NCI-H2196 treated with DMSO at 0.1 percent for 48 hours (cell line): Measurements from ENCODE around the gene AZIN2.
"Not testable (repeated sequence)": the region's sequence is repeated elsewhere in the genome, so short reads cannot be mapped to it uniquely, and the experiment has no call there.

Experiments
- DNase-seq: peaks from one replicate; lab custom pipeline; 2025; ENCODE audit not compliant: unreplicated experiment; lab: John Stamatoyannopoulos, UW

Gene AZIN2

GRCh38 chr1:33080885-33081553 lies at the start of gene AZIN2:
TSS of gene AZIN2 (plus strand) at chr1:33081153. CDS start at chr1:33082250, 1,097 bp downstream.
- peak; percentile 79 for DNase-seq

GRCh38 chr1:33031506-33031905 lies 49.4 kb upstream of the AZIN2 start:
- DNase-seq: no peak

GRCh38 chr1:33032126-33032869 lies 48.7 kb upstream of the AZIN2 start:
- no peak for DNase-seq

GRCh38 chr1:33036051-33036525 lies 44.9 kb upstream of the AZIN2 start:
- DNase-seq: no peak

GRCh38 chr1:33036526-33037503 lies 44.1 kb upstream of the AZIN2 start, which contains the start of gene AK2:
TSS of gene AK2 (minus strand) at chr1:33036883. CDS start at chr1:33036828, 55 bp downstream.
- peak; percentile 97 for DNase-seq

GRCh38 chr1:33039840-33040239 lies 41.1 kb upstream of the AZIN2 start:
- DNase-seq: no peak

- no peak for DNase-seq
Measured at GRCh38 chr1:33041026-33041425, 39.9 kb upstream of the AZIN2 start.

- no peak for DNase-seq
Measured at GRCh38 chr1:33042831-33043230, 38.1 kb upstream of the AZIN2 start.

- DNase-seq: no peak
Measured at GRCh38 chr1:33043267-33044092, 37.5 kb upstream of the AZIN2 start.

- no peak for DNase-seq
Measured at GRCh38 chr1:33045246-33045645, 35.7 kb upstream of the AZIN2 start.

- no peak for DNase-seq
Measured at GRCh38 chr1:33045814-33046213, 35.1 kb upstream of the AZIN2 start.

GRCh38 chr1:33046234-33046633 lies 34.7 kb upstream of the AZIN2 start:
- not testable (repeated sequence) for DNase-seq

GRCh38 chr1:33047290-33047689 lies 33.7 kb upstream of the AZIN2 start:
- DNase-seq: no peak

- no peak for DNase-seq
Measured at GRCh38 chr1:33047839-33048305, 33.1 kb upstream of the AZIN2 start.

GRCh38 chr1:33048426-33048825 lies 32.5 kb upstream of the AZIN2 start:
- DNase-seq: no peak

- DNase-seq: no peak
Measured at GRCh38 chr1:33049371-33049770, 31.6 kb upstream of the AZIN2 start.

- DNase-seq: no peak
Measured at GRCh38 chr1:33050221-33051076, 30.5 kb upstream of the AZIN2 start.

GRCh38 chr1:33055210-33056008 lies 25.5 kb upstream of the AZIN2 start:
- DNase-seq: peak; percentile 80
